ENCODE measurements around the gene MMP15.

GRCh38 chr16:58025351-58026138 is at the start of gene MMP15:
- no peak for TF ChIP-seq CTCF (IDR thresholded peaks at IDR 0.05; ENCODE audit: low read depth, low read length)
- TF ChIP-seq EZH2phosphoT487 (IDR thresholded peaks at IDR 0.05; ENCODE audit: low read depth) = no peak
